GM18870 (cell line): Measurements from ENCODE around the gene FRMD5.

Experiments used
- ATAC-seq: cut with Tn5 transposase; IDR thresholded peaks from one replicate; pipeline ENCODE4 v1.9.1; 2021; ENCODE audit warnings: moderate library complexity; ENCODE audit not compliant: unreplicated experiment

FRMD5 gene

GRCh38 chr15:44096596-44096995 is 98.5 kb downstream of the FRMD5 start:
- ATAC-seq: no peak

- ATAC-seq: no peak
Measured at GRCh38 chr15:44094781-44095180, 100.3 kb downstream of the FRMD5 start.

GRCh38 chr15:44093836-44094235 is 101.2 kb downstream of the FRMD5 start:
- no peak for ATAC-seq

GRCh38 chr15:44092221-44092620 is 102.8 kb downstream of the FRMD5 start:
- no peak for ATAC-seq

- ATAC-seq: no peak
Measured at GRCh38 chr15:44087578-44088465, 107.2 kb downstream of the FRMD5 start.

GRCh38 chr15:44084770-44085169 is 110.3 kb downstream of the FRMD5 start:
- no peak for ATAC-seq

- ATAC-seq: no peak
Measured at GRCh38 chr15:44084171-44084570, 110.9 kb downstream of the FRMD5 start.

GRCh38 chr15:44082558-44083157 is 112.4 kb downstream of the FRMD5 start:
- no peak for ATAC-seq

- no peak for ATAC-seq
Measured at GRCh38 chr15:44081026-44082013, 113.8 kb downstream of the FRMD5 start.

- no peak for ATAC-seq
Measured at GRCh38 chr15:44075535-44075934, 119.5 kb downstream of the FRMD5 start.

- no peak for ATAC-seq
Measured at GRCh38 chr15:44069489-44069888, 125.6 kb downstream of the FRMD5 start.

- ATAC-seq: no peak
Measured at GRCh38 chr15:44068347-44068746, 126.7 kb downstream of the FRMD5 start.

GRCh38 chr15:44066211-44066827 is 128.8 kb downstream of the FRMD5 start:
- no peak for ATAC-seq

- no peak for ATAC-seq
Measured at GRCh38 chr15:44064706-44065105, 130.4 kb downstream of the FRMD5 start.

- no peak for ATAC-seq
Measured at GRCh38 chr15:44058126-44058525, 136.9 kb downstream of the FRMD5 start.

GRCh38 chr15:44045661-44046060 is 149.4 kb downstream of the FRMD5 start:
- no peak for ATAC-seq

- ATAC-seq: no peak
Measured at GRCh38 chr15:44045217-44045616, 149.9 kb downstream of the FRMD5 start.

GRCh38 chr15:44038755-44039191 is 156.3 kb downstream of the FRMD5 start:
- no peak for ATAC-seq

- no peak for ATAC-seq
Measured at GRCh38 chr15:44035781-44036699, 159.0 kb downstream of the FRMD5 start.
